Measurements from ENCODE around the gene CCDC102B. TPM values are rescaled to one million over a fixed set of nuclear protein-coding genes. Genes with fewer than 3 reads are reported as not detected.

The CCDC102B gene
- total RNA-seq, 1 donor from 2014 or later: 22.1 TPM

GRCh38 chr18:69071680-69072079, 273.8 kb downstream of the CCDC102B start:
- DNase-seq (ENCODE audit: low read depth): no peak

- DNase-seq (ENCODE audit: low read depth): no peak
Observed at GRCh38 chr18:69081846-69082245, 284.0 kb downstream of the CCDC102B start.

- no peak for DNase-seq (ENCODE audit: low read depth)
Observed at GRCh38 chr18:69082499-69082898, 284.6 kb downstream of the CCDC102B start.

GRCh38 chr18:69085951-69086350, 288.1 kb downstream of the CCDC102B start:
- no peak for DNase-seq (ENCODE audit: low read depth)

GRCh38 chr18:69088973-69089372, 291.1 kb downstream of the CCDC102B start:
- DNase-seq (ENCODE audit: low read depth): no peak

GRCh38 chr18:69097349-69097748, 299.5 kb downstream of the CCDC102B start:
- no peak for DNase-seq (ENCODE audit: low read depth)

- no peak for DNase-seq (ENCODE audit: low read depth)
Observed at GRCh38 chr18:69102959-69103358, 305.1 kb downstream of the CCDC102B start.

Other genes with a start within 250 kb of the CCDC102B start
- 96.9 and 103 TPM in 2 replicates for gene TMX3, start 83.0 kb upstream of the CCDC102B start, total RNA-seq

All from myocyte (in vitro differentiated cells).